Endothelial cell of umbilical vein (primary cell): ENCODE data around the gene LRP1B. TPM values are rescaled to one million over a fixed set of nuclear protein-coding genes. Genes with fewer than 3 reads are reported as not detected.

Experiments used
- BruUV-seq: library from RNA; stranded (reverse); fragments of 400-500 nt; replicated peaks from 2 replicates; lab custom pipeline; 2021; lab: Mats Ljungman, UMichigan
- CTCF ChIA-PET: fragments of 300-600, 350-600 bp; sonication (Branson Sonifier 250); formaldehyde crosslinking; loops from one replicate; lab custom pipeline; 2021; ENCODE audit warnings: antibody characterized with exemption, inconsistent platforms; lab: Charles Lee
- POLR2A ChIA-PET: fragments of 300-600, 350-600 bp; sonication (Branson Sonifier 250); formaldehyde crosslinking; loops from one replicate; lab custom pipeline; 2021; ENCODE audit warnings: antibody characterized with exemption, inconsistent platforms; lab: Charles Lee
- DNase-seq: peaks from one replicate; pipeline ENCODE4 v3.0.0-alpha.2; 2011; ENCODE audit warnings: low read depth, low spot score
- FAIRE-seq: peaks from 2 replicates; lab custom pipeline; 2011; peaks lifted over from hg19 to GRCh38; lab: Jason Lieb, UNC
- H2AFZ ChIP-seq: 2 replicates; pipeline ENCODE4 v1.6.0; 2012; ENCODE audit warnings: low read depth, low read length, control low read depth, inconsistent platforms
- H3K27ac ChIP-seq: 2 replicates; pipeline ENCODE4 v1.5.1; 2011; ENCODE audit warnings: low read depth, mild to moderate bottlenecking, control low read depth, low read length, moderate library complexity; ENCODE audit not compliant: insufficient read depth
- H3K27me3 ChIP-seq, 2 experiments: 2 replicates each; pipeline versions ENCODE4 v1.6.0 to v1.6.1; 2011; ENCODE audit warnings: low read length in 2 of 2, mixed read lengths in 1 of 2; ENCODE audit not compliant: control insufficient read depth in 2 of 2, insufficient read depth in 2 of 2
- H3K36me3 ChIP-seq, 2 experiments: 2 replicates in 1 of 2; 3 replicates in 1 of 2; pipeline ENCODE4 v1.5.1; 2011; ENCODE audit warnings: low read length in 2 of 2, mild to moderate bottlenecking in 1 of 2, moderate library complexity in 1 of 2; ENCODE audit not compliant: control insufficient read depth in 2 of 2, insufficient read depth in 2 of 2; ENCODE audit errors: extremely low read depth in 1 of 2
- H3K4me1 ChIP-seq: 3 replicates; pipeline ENCODE4 v1.5.1; 2011; ENCODE audit warnings: mild to moderate bottlenecking, low read length; ENCODE audit not compliant: control insufficient read depth, insufficient read depth; ENCODE audit errors: extremely low read depth
- H3K4me2 ChIP-seq: 2 replicates; pipeline ENCODE4 v1.6.1; 2011; ENCODE audit warnings: low read length, control low read depth, mixed read lengths; ENCODE audit not compliant: insufficient read depth
- H3K4me3 ChIP-seq, 3 experiments: fragments of 200-600 bp in 1 of 3; sonication (generic), shearing (Covaris generic) in 1 of 3; replicated peaks in 1 of 3; 2 replicates each; pipeline ENCODE4 v1.5.1; 2011 to 2016; ENCODE audit warnings: control low read depth in 3 of 3, low read length in 3 of 3, mild to moderate bottlenecking in 2 of 3, inconsistent platforms in 1 of 3, low read depth in 1 of 3, moderate library complexity in 1 of 3; ENCODE audit not compliant: insufficient read depth in 1 of 3
- H3K79me2 ChIP-seq: 2 replicates; pipeline ENCODE4 v1.6.0; 2012; ENCODE audit warnings: low read length, inconsistent platforms; ENCODE audit not compliant: control insufficient read depth, insufficient read depth
- H3K9ac ChIP-seq: replicated peaks from 2 replicates; pipeline ENCODE3; 2011; ENCODE audit warnings: low read length, control low read depth; ENCODE audit not compliant: insufficient read depth; ENCODE audit errors: extremely low read depth
- H3K9me1 ChIP-seq: replicated peaks from 3 replicates; pipeline ENCODE4 v1.6.0; 2011; ENCODE audit warnings: mild to moderate bottlenecking, low read length; ENCODE audit not compliant: control insufficient read depth, insufficient read depth; ENCODE audit errors: extremely low read depth
- H3K9me3 ChIP-seq: replicated peaks from 2 replicates; pipeline ENCODE4 v1.5.1; 2012; ENCODE audit warnings: low read length, inconsistent platforms; ENCODE audit not compliant: control insufficient read depth, insufficient read depth
- H4K20me1 ChIP-seq: replicated peaks from 2 replicates; pipeline ENCODE3; 2011; ENCODE audit warnings: mild to moderate bottlenecking, low read length; ENCODE audit not compliant: control insufficient read depth, insufficient read depth; ENCODE audit errors: extremely low read depth
- CTCF ChIP-seq, 2 donors: IDR thresholded peaks; 1 replicate in 1 of 2; 2 replicates in 1 of 2; pipeline ENCODE4 v1.5.1; 2011; ENCODE audit warnings: low read length in 2 of 2, mild to moderate bottlenecking in 2 of 2, moderate library complexity in 2 of 2, control low read depth in 1 of 2, inconsistent platforms in 1 of 2, low read depth in 1 of 2; ENCODE audit not compliant: insufficient read depth in 1 of 2; ENCODE audit errors: extremely low read depth in 1 of 2
- EZH2 ChIP-seq: IDR thresholded peaks from 2 replicates; pipeline ENCODE4 v1.6.1; 2012; ENCODE audit warnings: borderline replicate concordance, low read depth, mild to moderate bottlenecking, moderate library complexity, low read length, inconsistent platforms; ENCODE audit not compliant: severe bottlenecking
- FOS ChIP-seq: IDR thresholded peaks from 2 replicates; pipeline ENCODE4 v1.6.1; 2011; ENCODE audit warnings: mild to moderate bottlenecking, low read length, moderate library complexity, borderline replicate concordance; ENCODE audit not compliant: insufficient read depth
- GATA2 ChIP-seq: IDR thresholded peaks from 2 replicates; pipeline ENCODE4 v1.7.0; 2011; ENCODE audit warnings: low read depth, mild to moderate bottlenecking, moderate library complexity, mixed read lengths, low read length; ENCODE audit not compliant: insufficient read length, insufficient read depth
- JUN ChIP-seq: IDR thresholded peaks from 2 replicates; pipeline ENCODE4 v1.6.1; 2011; ENCODE audit warnings: borderline replicate concordance, low read depth; ENCODE audit not compliant: insufficient read length, insufficient read depth
- MYC ChIP-seq: IDR thresholded peaks from one replicate; pipeline ENCODE4 v1.6.1; 2011; ENCODE audit warnings: mild to moderate bottlenecking, low read depth, low read length
- POLR2A ChIP-seq: IDR thresholded peaks from 2 replicates; pipeline ENCODE4 v1.6.1; 2012; ENCODE audit warnings: low read depth, mild to moderate bottlenecking, control low read depth, low read length
- POLR2AphosphoS5 ChIP-seq: IDR thresholded peaks from 2 replicates; pipeline ENCODE4 v1.6.1; 2012; ENCODE audit warnings: low read depth, mild to moderate bottlenecking, control low read depth, low read length, moderate library complexity; ENCODE audit not compliant: insufficient read depth
- dilution Hi-C: fragments of 300-500 bp; cut with MboI; formaldehyde crosslinking; loops from one replicate; pipeline ENCODE4 v1.15.0; 2019; ENCODE audit warnings: low sequenced_read_pairs; ENCODE audit not compliant: extremely low pct_ligation_motif_present
- intact Hi-C: fragments of 100-400 bp; cut with micrococcal nuclease; formaldehyde crosslinking; loops from one replicate; pipeline ENCODE4 v1.10.0; 2022
- polyA plus RNA-seq, 4 experiments: library from polyadenylated mRNA; depleted of rRNA in 3 of 4; stranded (reverse) in 3 of 4; unstranded in 1 of 4; fragments of >200 nt; gene quantifications; 2 replicates each; pipeline versions ENCODE4 v1.2.1 to v1.2.3, GENCODE V29; 2011 to 2012; ENCODE audit warnings: missing spikeins in 1 of 4
- total RNA-seq: library from RNA; stranded (reverse); gene quantifications from 2 replicates; pipeline ENCODE4 v1.2.3, GENCODE V29; 2021

LRP1B gene
- total and polyA plus RNA-seq, 2 donors (not counting 3 experiments of a cell fraction or from before 2014, with no cell fraction given) = 0.03 to 0.07 TPM

- Histone ChIP-seq H3K9ac (no peak overlapping the region), H3K36me3 (no peaks in the 10 kb centered on the region), H4K20me1 (no peaks in the 10 kb centered on the region), H3K27ac (no peak overlapping the region), H3K27me3 (no peaks in the 10 kb centered on the region), H3K9me1 (no peaks in the 10 kb centered on the region), H3K9me3 (no peaks in the 10 kb centered on the region), H3K4me2 (no peak overlapping the region), H2AFZ (no peak overlapping the region), H3K4me1 (no peaks in the 10 kb centered on the region), H3K4me3 (no peak overlapping the region), H3K79me2 (no peaks in the 10 kb centered on the region)
- dilution Hi-C loops (no loop called here), intact Hi-C loops (no loop called here)
- BruUV-seq = no TSS peak
- CTCF ChIA-PET = interaction anchor here (2.1 kb wide), 1 partner anchor 10 kb away, joined by 14 read pairs; no protein-coding TSS in a partner anchor
- FAIRE-seq (no peak), DNase-seq (no peak)
- TF ChIP-seq GATA2 (no peak), FOS (no peak), POLR2A (no peak), CTCF (IDR thresholded peaks at IDR 0.05; ENCODE audit: extremely low read depth in 1 of 2, insufficient read depth in 1 of 2, low read depth in 1 of 2, low read length in 2 of 2) (no peak), POLR2AphosphoS5 (no peak), MYC (no peak), JUN (no peak), EZH2 (no peak)
- POLR2A ChIA-PET = no interaction called here
These were observed 1256.8 kb downstream of the LRP1B start for GRCh38 chr2:140873915-140874531.
